Gastroesophageal sphincter (tissue), 4 donors: Measurements from ENCODE around the gene ZBTB7C. TPM values are rescaled to one million over a fixed set of nuclear protein-coding genes. Genes with fewer than 3 reads are reported as not detected.

ENCODE experiments used
- ATAC-seq: fragments of 150-250 bp; one replicate; pipeline ENCODE4 v1.9.1; 2016; ENCODE audit warnings: mild to moderate bottlenecking, moderate library complexity
- H3K27ac ChIP-seq, 4 donors: fragments of 200-600 bp; sonication (generic) in 3 of 4; 1 replicate in 3 of 4; 2 replicates in 1 of 4; pipeline ENCODE4 v1.5.1; 2016 to 2019
- H3K27me3 ChIP-seq: fragments of 200-600 bp; sonication (generic); one replicate; pipeline ENCODE4 v1.5.1; 2019
- H3K36me3 ChIP-seq, 2 donors: fragments of 200-600 bp; sonication (generic); one replicate each; pipeline ENCODE4 v1.5.1; 2019; ENCODE audit warnings: control low read depth in 1 of 2
- H3K4me1 ChIP-seq, 3 donors: fragments of 200-600 bp; sonication (generic); 1 replicate in 2 of 3; 2 replicates in 1 of 3; pipeline ENCODE4 v1.5.1; 2016 to 2019; ENCODE audit warnings: control low read depth in 2 of 3
- H3K4me3 ChIP-seq, 2 donors: fragments of 200-600 bp; sonication (generic); one replicate each; pipeline ENCODE4 v1.5.1; 2019; ENCODE audit warnings: mild to moderate bottlenecking in 1 of 2, moderate library complexity in 1 of 2
- H3K9me3 ChIP-seq, 3 donors: fragments of 200-600 bp; sonication (generic); one replicate each; pipeline ENCODE4 v1.5.1; 2017 to 2019; ENCODE audit warnings: control low read depth in 2 of 3
- CTCF ChIP-seq, 4 experiments: fragments of 200-600 bp in 2 of 4; fragments of 450-650 bp in 2 of 4; sonication (generic) in 1 of 4; IDR thresholded peaks; one replicate each; pipeline ENCODE4 v1.5.1; 2017 to 2019; ENCODE audit warnings: antibody characterized with exemption in 4 of 4, mild to moderate bottlenecking in 2 of 4, moderate library complexity in 2 of 4
- EP300 ChIP-seq: sonication (generic); formaldehyde crosslinking; IDR thresholded peaks from one replicate; pipeline ENCODE4 v1.6.1; 2017; ENCODE audit warnings: antibody characterized with exemption, mild to moderate bottlenecking
- POLR2A ChIP-seq, 2 donors: fragments of 450-650 bp; IDR thresholded peaks; one replicate each; pipeline ENCODE4 v1.6.1; 2017; ENCODE audit warnings: antibody characterized with exemption in 2 of 2, mild to moderate bottlenecking in 2 of 2, moderate library complexity in 1 of 2
- POLR2AphosphoS5 ChIP-seq: sonication (generic); formaldehyde crosslinking; IDR thresholded peaks from one replicate; pipeline ENCODE4 v1.6.1; 2017; ENCODE audit warnings: antibody characterized with exemption
- WGBS, 2 donors: methylation state at CpG; one replicate each; pipeline ENCODE4 v1.1.5; 2018; ENCODE audit warnings: low coverage in 1 of 2; 5-methylcytosine and 5-hydroxymethylcytosine counted together
- small RNA-seq, 4 donors: library from RNA; depleted of rRNA; stranded (forward); fragments of <200 nt; gene quantifications; one replicate each; pipeline ENCODE3, GENCODE V24; 2016
- total RNA-seq, 4 donors: library from RNA; depleted of rRNA; stranded (reverse); fragments of >200 nt; gene quantifications; one replicate each; pipeline ENCODE4 v1.1.0, GENCODE V29; 2016

ZBTB7C gene
- total RNA-seq, 4 donors from 2014 or later, result 7.8 to 15.4 (median 11.8) TPM

GRCh38 chr18:47981320-47981719 is 427.9 kb downstream of the ZBTB7C start:
- no peaks in the 10 kb centered on the region for H3K4me1 ChIP-seq
- H3K27me3 ChIP-seq, result no peaks in the 10 kb centered on the region
- WGBS, 2 donors, result 73% methylated on average over 3 of the region's 3 CpGs; no CpG with 5 or more reads in 1 of the 2 donors
- H3K36me3 ChIP-seq, result no peaks in the 10 kb centered on the region
- no peak overlapping the region for H3K27ac ChIP-seq
- H3K4me3 ChIP-seq, result no peak overlapping the region
- ATAC-seq, result no peak
- H3K9me3 ChIP-seq, result no peaks in the 10 kb centered on the region
- TF ChIP-seq POLR2AphosphoS5, result no peak
- TF ChIP-seq CTCF (IDR thresholded peaks at IDR 0.05), result no peak
- no peak for TF ChIP-seq EP300
- no peak for TF ChIP-seq POLR2A (IDR thresholded peaks at IDR 0.05)

GRCh38 chr18:47979611-47980200 is 429.5 kb downstream of the ZBTB7C start:
- Histone ChIP-seq H3K4me3 (no peak overlapping the region), H3K9me3 (no peaks in the 10 kb centered on the region), H3K27ac (no peak overlapping the region), H3K4me1 (no peaks in the 10 kb centered on the region), H3K27me3 (no peaks in the 10 kb centered on the region), H3K36me3 (no peaks in the 10 kb centered on the region)
- WGBS, 2 donors, result 0 to 60% methylated on average over 1 to 4 of the region's 5 CpGs
- TF ChIP-seq POLR2A (IDR thresholded peaks at IDR 0.05), result no peak
- no peak for ATAC-seq

GRCh38 chr18:47978603-47979002 is 430.6 kb downstream of the ZBTB7C start:
- no peak for ATAC-seq
- no peak for TF ChIP-seq POLR2AphosphoS5
- TF ChIP-seq CTCF (IDR thresholded peaks at IDR 0.05), result no peak
- no peak for TF ChIP-seq EP300
- no peak for TF ChIP-seq POLR2A (IDR thresholded peaks at IDR 0.05)
- Histone ChIP-seq H3K27ac (no peak overlapping the region), H3K9me3 (no peaks in the 10 kb centered on the region), H3K4me1 (no peaks in the 10 kb centered on the region), H3K36me3 (no peaks in the 10 kb centered on the region), H3K4me3 (no peak overlapping the region), H3K27me3 (no peaks in the 10 kb centered on the region)
- 70% methylated on average over 1 of the region's 1 CpG; no CpG with 5 or more reads in 1 of the 2 donors for whole genome bisulfite sequencing, 2 donors

GRCh38 chr18:47978141-47978540 is 431.0 kb downstream of the ZBTB7C start:
- 61 to 100% methylated on average over 2 of the region's 2 CpGs for WGBS, 2 donors
- H3K27ac ChIP-seq, result no peak overlapping the region
- ATAC-seq, result no peak

More at GRCh38 chr18:47978141-47978540, 431.0 kb downstream of the ZBTB7C start:
- Histone ChIP-seq H3K4me1 (no peaks in the 10 kb centered on the region), H3K9me3 (no peaks in the 10 kb centered on the region), H3K27me3 (no peaks in the 10 kb centered on the region), H3K36me3 (no peaks in the 10 kb centered on the region), H3K4me3 (no peak overlapping the region)
- TF ChIP-seq POLR2A (IDR thresholded peaks at IDR 0.05), result no peak
- TF ChIP-seq POLR2AphosphoS5, result no peak
- TF ChIP-seq EP300, result no peak
- no peak for TF ChIP-seq CTCF (IDR thresholded peaks at IDR 0.05)

Small RNA genes lying within 50 kb of the gene (small RNA-seq; reads per million reads assigned to genes)
- gene RNU6-708P, result 0 reads per million in 4 donors

Other genes with a start within 250 kb of the ZBTB7C start
- gene CTIF, start 129.6 kb upstream of the ZBTB7C start, total RNA-seq, result 100 to 1,000 TPM in 2 of 4 donors, 10 to 100 TPM in 2; 31.4 to 124 (median 78.1) TPM